ENCODE measurements around the gene DAND5. TPM values are rescaled to one million over a fixed set of nuclear protein-coding genes. Genes with fewer than 3 reads are reported as not detected.
"Not testable (repeated sequence)": the region's sequence is repeated elsewhere in the genome, so short reads cannot be mapped to it uniquely, and the experiment has no call there.

The DAND5 gene
- polyA plus RNA-seq, 1 of the 3 experiments (the other 2 are of a cell fraction), result 1.0 TPM

DNA sequence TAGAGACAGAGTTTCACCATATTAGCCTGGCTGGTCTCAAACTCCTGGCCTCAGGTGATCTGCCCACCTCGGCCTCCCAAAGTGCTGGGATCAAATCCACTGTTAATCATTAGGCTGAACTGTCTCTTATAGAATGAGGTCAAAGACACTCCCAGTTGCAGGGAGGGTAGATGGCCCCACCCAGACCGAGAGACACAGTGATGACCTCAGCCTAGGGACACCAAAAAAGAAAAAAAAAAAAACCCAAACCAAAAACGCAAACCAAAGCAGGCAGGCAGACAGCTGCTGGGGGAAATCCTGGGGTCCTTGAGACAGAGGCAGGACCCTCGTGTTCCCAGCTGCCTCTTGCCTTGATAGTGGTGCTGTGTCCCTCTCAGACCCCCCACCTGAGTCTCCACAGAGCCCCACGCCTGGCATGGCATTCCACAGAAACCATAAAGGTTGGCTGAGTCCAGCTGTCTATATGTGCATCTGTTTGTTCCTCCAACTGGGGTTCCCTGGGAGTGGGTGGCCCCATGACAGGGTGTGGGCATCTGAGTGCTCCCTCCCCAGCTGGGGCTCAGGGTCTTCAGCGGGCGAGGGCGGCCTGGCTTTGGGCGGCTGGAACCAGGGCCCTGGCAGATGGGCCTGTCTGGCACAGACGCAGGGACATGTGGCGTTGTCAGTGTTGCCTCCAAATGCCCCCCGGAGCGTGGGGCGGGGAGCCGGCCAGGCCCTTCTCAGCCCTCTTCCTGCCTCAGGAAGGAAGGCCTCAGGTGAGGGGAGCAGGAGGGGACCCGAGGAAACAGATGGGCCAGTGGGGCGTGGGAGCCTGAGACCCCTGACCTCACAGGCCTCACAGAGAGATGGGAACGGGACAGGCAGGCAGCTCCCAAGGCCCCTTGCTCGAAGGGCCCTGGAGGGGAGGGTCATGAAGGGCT is 5.2 kb downstream of the DAND5 start:
- peak overlapping the region in 1 of 2 experiments; percentile 92; a peak in 2 of 4 replicates for H3K27ac ChIP-seq (ENCODE audit: low read depth in 2 of 2, low read length in 1 of 2)
- CTCF ChIA-PET, result interaction anchor here (0.6 to 24.6 kb wide), 9 partner anchors 8 to 175 kb away, joined by 3 to 603 read pairs (median 6); partner anchors contain the start of genes DAND5, IER2 and STX10
- H3K9me2 ChIP-seq, result no peaks in the 10 kb centered on the region
- H3K9me3 ChIP-seq, result no peaks in the 10 kb centered on the region
- no peak overlapping the region for H3K9ac ChIP-seq
- no peaks in the 10 kb centered on the region for H4K20me1 ChIP-seq (ENCODE audit: insufficient read depth)
- peaks cover 11% of the 10 kb centered on the region for H3F3A ChIP-seq (replicated peaks; ENCODE audit: insufficient read depth)
- WGBS (ENCODE audit: low lambda C conversion rate), result 66% methylated on average over 9 of the region's 19 CpGs
- H3K79me2 ChIP-seq (ENCODE audit: insufficient read depth), result no peaks in the 10 kb centered on the region
- H3K4me3 ChIP-seq (ENCODE audit: low read depth in 2 of 2, low read length in 1 of 2), result no peak overlapping the region
- H3K4me1 ChIP-seq (ENCODE audit: control insufficient read depth in 1 of 2, insufficient read depth in 2 of 2, low read depth in 1 of 2, low read length in 1 of 2), result peaks cover 2 to 27% of the 10 kb centered on the region in 2 experiments; a peak in 2 of 4 replicates
- H3K4me2 ChIP-seq, result no peak overlapping the region
- no peaks in the 10 kb centered on the region for H3K27me3 ChIP-seq (ENCODE audit: insufficient read depth)
- peak; percentile 78 for DNase-seq
- TF ChIP-seq SMC3 (IDR thresholded peaks at IDR 0.05; ENCODE audit: low read depth, low read length), result no peak
- peak; percentile 35 for TF ChIP-seq CHD2 (IDR thresholded peaks at IDR 0.05; ENCODE audit: low read length, partially characterized antibody)
- no peak for TF ChIP-seq TAF1 (IDR thresholded peaks at IDR 0.05; ENCODE audit: borderline replicate concordance, low read depth, low read length)
- TF ChIP-seq SIN3A (IDR thresholded peaks at IDR 0.05; ENCODE audit: borderline replicate concordance, low read depth, low read length), result no peak
- no peak for TF ChIP-seq MXI1 (IDR thresholded peaks at IDR 0.05; ENCODE audit: low read depth, low read length)
- peak; percentile 28 for TF ChIP-seq RAD21 (IDR thresholded peaks at IDR 0.05; ENCODE audit: low read length)
- peak in 1 of 2 experiments; percentile 84; a peak in 2 of 4 replicates for TF ChIP-seq EP300 (IDR thresholded peaks at IDR 0.05; ENCODE audit: borderline replicate concordance in 1 of 2, low read depth in 1 of 2, low read length in 1 of 2)
- no peak for TF ChIP-seq EZH2phosphoT487 (IDR thresholded peaks at IDR 0.05; ENCODE audit: borderline replicate concordance, low read depth)
- TF ChIP-seq, protein P1, sequence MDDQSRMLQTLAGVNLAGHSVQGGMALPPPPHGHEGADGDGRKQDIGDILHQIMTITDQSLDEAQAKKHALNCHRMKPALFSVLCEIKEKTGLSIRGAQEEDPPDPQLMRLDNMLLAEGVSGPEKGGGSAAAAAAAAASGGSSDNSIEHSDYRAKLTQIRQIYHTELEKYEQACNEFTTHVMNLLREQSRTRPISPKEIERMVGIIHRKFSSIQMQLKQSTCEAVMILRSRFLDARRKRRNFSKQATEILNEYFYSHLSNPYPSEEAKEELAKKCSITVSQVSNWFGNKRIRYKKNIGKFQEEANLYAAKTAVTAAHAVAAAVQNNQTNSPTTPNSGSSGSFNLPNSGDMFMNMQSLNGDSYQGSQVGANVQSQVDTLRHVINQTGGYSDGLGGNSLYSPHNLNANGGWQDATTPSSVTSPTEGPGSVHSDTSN (IDR thresholded peaks at IDR 0.05), result no peak
- 0 out of 2 replicates have a peak, but pooled peaks have one; percentile 33 for TF ChIP-seq RCOR1 (IDR thresholded peaks at IDR 0.05; ENCODE audit: low read length)
- no peak overlapping the region for H2AFZ ChIP-seq (ENCODE audit: low read depth)
- no peaks in the 10 kb centered on the region for H3K36me3 ChIP-seq (replicated peaks in 1 of 2; ENCODE audit: control insufficient read depth in 1 of 2, insufficient read depth in 2 of 2, low read length in 1 of 2)
- POLR2A ChIA-PET, result interaction anchor here (0.7 to 2.5 kb wide), 8 partner anchors 9 to 178 kb away, joined by 3 to 17 read pairs (median 4); partner anchors contain the start of gene CALR

- WGBS (ENCODE audit: low lambda C conversion rate), result 20% methylated on average over 1 of the region's 17 CpGs
- Histone ChIP-seq H2AFZ (ENCODE audit: low read depth) (no peak overlapping the region), H3K9me2 (no peaks in the 10 kb centered on the region), H4K20me1 (ENCODE audit: insufficient read depth) (no peaks in the 10 kb centered on the region), H3K36me3 (replicated peaks in 1 of 2; ENCODE audit: control insufficient read depth in 1 of 2, insufficient read depth in 2 of 2, low read length in 1 of 2) (no peaks in the 10 kb centered on the region), H3K9me3 (no peaks in the 10 kb centered on the region), H3K4me1 (ENCODE audit: control insufficient read depth in 1 of 2, insufficient read depth in 2 of 2, low read depth in 1 of 2, low read length in 1 of 2) (peaks cover 0 to 21% of the 10 kb centered on the region in 2 experiments; a peak in 1 of 4 replicates), H3K27me3 (ENCODE audit: insufficient read depth) (no peaks in the 10 kb centered on the region), H3K27ac (ENCODE audit: low read depth in 2 of 2, low read length in 1 of 2) (peak overlapping the region in 1 of 2 experiments; percentile 92; a peak in 2 of 4 replicates), H3K4me2 (no peak overlapping the region), H3K9ac (no peak overlapping the region), H3F3A (replicated peaks; ENCODE audit: insufficient read depth) (peaks cover 3% of the 10 kb centered on the region), H3K4me3 (ENCODE audit: low read depth in 2 of 2, low read length in 1 of 2) (no peak overlapping the region), H3K79me2 (ENCODE audit: insufficient read depth) (no peaks in the 10 kb centered on the region)
- TF ChIP-seq CHD2 (IDR thresholded peaks at IDR 0.05; ENCODE audit: low read length, partially characterized antibody) (peak; percentile 94), MXI1 (IDR thresholded peaks at IDR 0.05; ENCODE audit: low read depth, low read length) (peak; percentile 46; the same call in 1 of the 2 replicates), MEF2A (IDR thresholded peaks at IDR 0.05; ENCODE audit: borderline replicate concordance, low read depth) (no peak), FOXM1 (IDR thresholded peaks at IDR 0.05; ENCODE audit: low read depth) (no peak), RFX5 (IDR thresholded peaks at IDR 0.05; ENCODE audit: low read length) (0 out of 2 replicates have a peak, but pooled peaks have one; percentile 29), RAD21 (IDR thresholded peaks at IDR 0.05; ENCODE audit: low read length) (no peak), EP300 (IDR thresholded peaks at IDR 0.05; ENCODE audit: borderline replicate concordance in 1 of 2, low read depth in 1 of 2, low read length in 1 of 2) (peak in 1 of 2 experiments; percentile 89; a peak in 2 of 4 replicates), NRF1 (IDR thresholded peaks at IDR 0.05; ENCODE audit: low read depth, low read length) (no peak), RCOR1 (IDR thresholded peaks at IDR 0.05; ENCODE audit: low read length) (peak; percentile 73)
- ChIA-PET CTCF (interaction anchor here (0.6 to 24.6 kb wide), 14 partner anchors 9 to 177 kb away, joined by 3 to 603 read pairs (median 4); partner anchors contain the start of genes DAND5, IER2 and STX10), POLR2A (interaction anchor here (1.0 to 2.5 kb wide), 8 partner anchors 10 to 188 kb away, joined by 3 to 17 read pairs (median 5); partner anchors contain the start of gene CALR)
- peak; percentile 87 for DNase-seq
Observed at GRCh38 chr19:12975221-12975741, 5.9 kb downstream of the DAND5 start.

DNA sequence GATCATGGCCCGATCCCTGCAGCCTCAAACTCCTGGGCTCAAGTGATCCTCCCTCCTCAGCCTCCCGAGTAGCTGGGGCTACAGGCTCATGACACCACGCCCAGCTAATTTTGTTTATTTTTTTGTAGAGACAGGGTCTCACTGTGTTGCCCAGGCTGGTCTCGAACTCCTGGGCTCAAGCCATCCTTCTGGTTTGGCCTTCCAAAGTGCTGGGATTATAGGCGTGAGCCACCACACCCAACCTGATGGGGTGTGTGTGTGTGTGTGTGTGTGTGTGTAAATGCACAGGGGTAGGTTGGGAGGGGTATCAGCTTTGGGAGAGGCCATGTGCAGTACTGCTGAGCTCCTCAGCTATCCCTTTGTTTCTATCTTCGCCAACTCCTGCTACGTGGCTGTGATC is 6.7 kb downstream of the DAND5 start:
- not testable (repeated sequence) for H3K36me3 ChIP-seq (replicated peaks in 1 of 2; ENCODE audit: control insufficient read depth in 1 of 2, insufficient read depth in 2 of 2, low read length in 1 of 2); H4K20me1 ChIP-seq (ENCODE audit: insufficient read depth); H3F3A ChIP-seq (replicated peaks; ENCODE audit: insufficient read depth); DNase-seq; H2AFZ ChIP-seq (ENCODE audit: low read depth); H3K4me2 ChIP-seq; H3K9ac ChIP-seq; H3K9me3 ChIP-seq; H3K27me3 ChIP-seq (ENCODE audit: insufficient read depth); H3K9me2 ChIP-seq; H3K4me3 ChIP-seq (ENCODE audit: low read depth in 2 of 2, low read length in 1 of 2); H3K79me2 ChIP-seq (ENCODE audit: insufficient read depth)
- ChIA-PET CTCF (interaction anchor here (0.7 to 24.6 kb wide), 14 partner anchors 9 to 176 kb away, joined by 3 to 603 read pairs (median 9); partner anchors contain the start of gene DAND5), POLR2A (interaction anchor here (0.6 to 2.9 kb wide), 10 partner anchors 11 to 750 kb away, joined by 3 to 17 read pairs (median 5); partner anchors contain the start of gene CALR)
- H3K27ac ChIP-seq (ENCODE audit: low read depth in 2 of 2, low read length in 1 of 2), result peak overlapping the region in 1 of 2 experiments; percentile 92; a peak in 2 of 4 replicates
- H3K4me1 ChIP-seq (ENCODE audit: control insufficient read depth in 1 of 2, insufficient read depth in 2 of 2, low read depth in 1 of 2, low read length in 1 of 2), result peaks cover 0 to 21% of the 10 kb centered on the region in 2 experiments; a peak in 1 of 4 replicates
- WGBS (ENCODE audit: low lambda C conversion rate), result 88% methylated on average over 7 of the region's 7 CpGs

All from SK-N-SH (cell line).